ENCODE data around the gene CD86.
A peak's percentile ranks its signal among the peaks of the same experiment; 100 is the strongest.

Gene CD86

GRCh38 chr3:122082357-122082756 is 27.2 kb downstream of the CD86 start:
- peaks cover 27% of the 10 kb centered on the region for H3K27me3 ChIP-seq
- H3K4me3 ChIP-seq (ENCODE audit: low read depth, low read length): no peak overlapping the region
- H3K9me3 ChIP-seq: no peaks in the 10 kb centered on the region
- H3K4me1 ChIP-seq: no peaks in the 10 kb centered on the region
- H3K36me3 ChIP-seq: no peaks in the 10 kb centered on the region
- TF ChIP-seq CTCF (IDR thresholded peaks at IDR 0.05; ENCODE audit: low read depth, low read length): no peak
- DNase-seq: no peak

- Histone ChIP-seq H3K36me3 (no peaks in the 10 kb centered on the region), H3K27me3 (peaks cover 21% of the 10 kb centered on the region), H3K4me3 (ENCODE audit: low read depth, low read length) (no peak overlapping the region), H3K4me1 (no peaks in the 10 kb centered on the region), H3K9me3 (no peaks in the 10 kb centered on the region)
- no peak for DNase-seq
- TF ChIP-seq CTCF (IDR thresholded peaks at IDR 0.05; ENCODE audit: low read depth, low read length): no peak
Observed at GRCh38 chr3:122084799-122085198, 29.6 kb downstream of the CD86 start.

- Histone ChIP-seq H3K36me3 (no peaks in the 10 kb centered on the region), H3K27me3 (peaks cover 13% of the 10 kb centered on the region), H3K4me1 (no peaks in the 10 kb centered on the region), H3K4me3 (ENCODE audit: low read depth, low read length) (no peak overlapping the region), H3K9me3 (no peaks in the 10 kb centered on the region)
- no peak for TF ChIP-seq CTCF (IDR thresholded peaks at IDR 0.05; ENCODE audit: low read depth, low read length)
- no peak for DNase-seq
Observed at GRCh38 chr3:122085673-122086072, 30.5 kb downstream of the CD86 start.

- DNase-seq: no peak
- no peaks in the 10 kb centered on the region for H3K36me3 ChIP-seq
- H3K4me1 ChIP-seq: no peaks in the 10 kb centered on the region
- H3K4me3 ChIP-seq (ENCODE audit: low read depth, low read length): no peak overlapping the region
- peaks cover 13% of the 10 kb centered on the region for H3K27me3 ChIP-seq
- no peaks in the 10 kb centered on the region for H3K9me3 ChIP-seq
- no peak for TF ChIP-seq CTCF (IDR thresholded peaks at IDR 0.05; ENCODE audit: low read depth, low read length)
Observed at GRCh38 chr3:122088531-122088930, 33.4 kb downstream of the CD86 start.

GRCh38 chr3:122091602-122092295 is 36.6 kb downstream of the CD86 start:
- no peak for DNase-seq
- Histone ChIP-seq H3K36me3 (no peaks in the 10 kb centered on the region), H3K4me1 (no peaks in the 10 kb centered on the region), H3K9me3 (no peaks in the 10 kb centered on the region), H3K4me3 (ENCODE audit: low read depth, low read length) (no peak overlapping the region), H3K27me3 (peaks cover 12% of the 10 kb centered on the region)
- no peak for TF ChIP-seq CTCF (IDR thresholded peaks at IDR 0.05; ENCODE audit: low read depth, low read length)

- H3K4me1 ChIP-seq: no peaks in the 10 kb centered on the region
- peak; percentile 36 for DNase-seq
- H3K36me3 ChIP-seq: no peaks in the 10 kb centered on the region
- H3K4me3 ChIP-seq (ENCODE audit: low read depth, low read length): no peak overlapping the region
- H3K27me3 ChIP-seq: peaks cover 11% of the 10 kb centered on the region
- TF ChIP-seq CTCF (IDR thresholded peaks at IDR 0.05; ENCODE audit: low read depth, low read length): peak; percentile 61
- no peaks in the 10 kb centered on the region for H3K9me3 ChIP-seq
Observed at GRCh38 chr3:122092460-122093165, 37.5 kb downstream of the CD86 start.

All from BE2C (cell line).